ENCODE results near the gene LTB4R.

DNA sequence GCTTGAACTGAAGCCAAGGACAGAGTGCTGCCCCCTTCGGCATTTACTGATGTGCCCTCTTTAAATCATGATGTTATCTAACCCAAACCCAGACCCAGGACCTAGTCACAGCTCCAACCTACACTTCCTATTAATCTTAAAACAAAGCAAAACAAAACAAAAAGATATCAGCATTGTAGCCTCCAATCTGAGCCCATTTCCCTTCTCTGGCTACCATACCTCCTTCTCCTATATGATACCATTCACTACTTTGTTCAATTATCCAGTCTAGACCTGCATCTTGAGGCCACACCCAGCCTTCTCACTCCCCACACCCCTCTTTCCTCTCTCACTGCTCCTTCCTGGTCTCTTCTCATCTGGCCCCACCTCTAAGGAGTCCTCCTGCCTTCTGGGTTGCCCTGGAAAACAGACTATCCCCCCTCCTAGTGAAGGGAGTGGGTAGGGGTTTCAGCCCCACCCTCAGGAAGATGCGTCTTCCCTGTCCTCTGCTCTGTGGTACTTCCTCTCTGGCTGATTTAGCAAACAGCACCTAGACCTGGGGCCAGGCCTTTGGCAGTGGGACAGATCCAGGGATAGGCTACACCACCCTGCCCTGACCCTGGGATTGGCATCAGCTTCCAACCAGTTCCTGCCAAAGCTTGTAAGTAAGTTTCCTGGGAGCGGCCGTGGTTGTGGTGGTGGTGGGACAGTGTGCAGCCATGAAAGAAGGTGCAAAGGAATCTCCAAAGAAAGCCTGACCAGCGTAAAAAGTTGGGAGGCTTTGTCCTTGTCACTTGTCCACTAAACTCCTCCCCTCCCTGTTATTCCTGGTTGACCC lies 3.3 kb downstream of the LTB4R start:
- TF ChIP-seq, protein P1, sequence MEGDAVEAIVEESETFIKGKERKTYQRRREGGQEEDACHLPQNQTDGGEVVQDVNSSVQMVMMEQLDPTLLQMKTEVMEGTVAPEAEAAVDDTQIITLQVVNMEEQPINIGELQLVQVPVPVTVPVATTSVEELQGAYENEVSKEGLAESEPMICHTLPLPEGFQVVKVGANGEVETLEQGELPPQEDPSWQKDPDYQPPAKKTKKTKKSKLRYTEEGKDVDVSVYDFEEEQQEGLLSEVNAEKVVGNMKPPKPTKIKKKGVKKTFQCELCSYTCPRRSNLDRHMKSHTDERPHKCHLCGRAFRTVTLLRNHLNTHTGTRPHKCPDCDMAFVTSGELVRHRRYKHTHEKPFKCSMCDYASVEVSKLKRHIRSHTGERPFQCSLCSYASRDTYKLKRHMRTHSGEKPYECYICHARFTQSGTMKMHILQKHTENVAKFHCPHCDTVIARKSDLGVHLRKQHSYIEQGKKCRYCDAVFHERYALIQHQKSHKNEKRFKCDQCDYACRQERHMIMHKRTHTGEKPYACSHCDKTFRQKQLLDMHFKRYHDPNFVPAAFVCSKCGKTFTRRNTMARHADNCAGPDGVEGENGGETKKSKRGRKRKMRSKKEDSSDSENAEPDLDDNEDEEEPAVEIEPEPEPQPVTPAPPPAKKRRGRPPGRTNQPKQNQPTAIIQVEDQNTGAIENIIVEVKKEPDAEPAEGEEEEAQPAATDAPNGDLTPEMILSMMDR (conservative IDR thresholded peaks at IDR 0.05): no peak
- TF ChIP-seq ZFX (IDR thresholded peaks at IDR 0.05): no peak

Data from C4-2B (cell line).